Loucy (cell line): ENCODE results near the gene RING1.

Source experiments
- H2AFZ ChIP-seq: fragments of 200-600 bp; sonication (generic); 2 replicates; pipeline ENCODE4 v1.6.0; 2016; ENCODE audit warnings: antibody characterized with exemption, mild to moderate bottlenecking, low read length, moderate library complexity
- H3F3A ChIP-seq: fragments of 200-600 bp; 2 replicates; pipeline ENCODE4 v1.6.0; 2016; ENCODE audit warnings: antibody characterized with exemption, low read depth, mild to moderate bottlenecking
- H3K27me3 ChIP-seq: fragments of 200-600 bp; sonication (generic); 2 replicates; pipeline ENCODE4 v1.6.1; 2014; ENCODE audit warnings: low read length, mild to moderate bottlenecking; ENCODE audit not compliant: insufficient read depth, poor library complexity, severe bottlenecking
- H3K36me3 ChIP-seq: fragments of 200-600 bp; sonication (generic); 2 replicates; pipeline ENCODE4 v1.6.1; 2016; ENCODE audit warnings: low read length; ENCODE audit not compliant: insufficient read depth
- H3K4me1 ChIP-seq: fragments of 200-600 bp; sonication (generic); 2 replicates; pipeline ENCODE4 v1.5.1; 2014; ENCODE audit warnings: low read length, mild to moderate bottlenecking; ENCODE audit not compliant: insufficient read depth, poor library complexity, severe bottlenecking
- H3K4me2 ChIP-seq: fragments of 200-600 bp; sonication (generic); 2 replicates; pipeline ENCODE4 v1.6.0; 2014; ENCODE audit warnings: antibody characterized with exemption, low read length, low read depth, mild to moderate bottlenecking; ENCODE audit not compliant: poor library complexity, severe bottlenecking
- H3K4me3 ChIP-seq: fragments of 200-600 bp; sonication (generic); 2 replicates; pipeline ENCODE4 v1.5.1; 2014; ENCODE audit warnings: low read length, mild to moderate bottlenecking, mixed read lengths; ENCODE audit not compliant: poor library complexity, severe bottlenecking
- H3K79me2 ChIP-seq: fragments of 200-600 bp; sonication (generic); 2 replicates; pipeline ENCODE4 v1.6.1; 2014; ENCODE audit warnings: low read length; ENCODE audit not compliant: insufficient read depth
- H3K9ac ChIP-seq: fragments of 200-600 bp; sonication (generic); 2 replicates; pipeline ENCODE4 v1.6.0; 2014; ENCODE audit warnings: mild to moderate bottlenecking, low read depth, low read length, moderate library complexity; ENCODE audit not compliant: poor library complexity, severe bottlenecking
- H3K9me2 ChIP-seq: fragments of 200-600 bp; sonication (generic); replicated peaks from 2 replicates; pipeline ENCODE4 v1.6.1; 2016; ENCODE audit warnings: low read depth, low read length, mixed read lengths
- H3K9me3 ChIP-seq: fragments of 200-600 bp; sonication (generic); 2 replicates; pipeline ENCODE4 v1.6.1; 2014; ENCODE audit warnings: mild to moderate bottlenecking, antibody characterized with exemption, low read length, low read depth; ENCODE audit not compliant: insufficient read depth
- H4K20me1 ChIP-seq: fragments of 200-600 bp; sonication (generic); 2 replicates; pipeline ENCODE4 v1.6.0; 2014; ENCODE audit warnings: antibody characterized with exemption, low read length, mild to moderate bottlenecking; ENCODE audit not compliant: insufficient read depth, poor library complexity, severe bottlenecking
- EZH2phosphoT487 ChIP-seq: fragments of 200-600 bp; IDR thresholded peaks from 2 replicates; pipeline ENCODE4 v1.6.1; 2018; ENCODE audit warnings: antibody characterized with exemption, mild to moderate bottlenecking, moderate library complexity, borderline replicate concordance
- TF ChIP-seq, protein P1 (sequence below): fragments of 200-600 bp; sonication (generic); conservative IDR thresholded peaks from 2 replicates; pipeline ENCODE4 v1.5.1; 2014; ENCODE audit warnings: mild to moderate bottlenecking, antibody characterized with exemption, low read length

Gene RING1

GRCh38 chr6:33247977-33248642 is 39.8 kb downstream of the RING1 start:
- Histone ChIP-seq H3K4me2 (peak overlapping the region; percentile 99), H3K27me3 (no peaks in the 10 kb centered on the region), H4K20me1 (no peaks in the 10 kb centered on the region), H2AFZ (peak overlapping the region; percentile 91), H3K4me1 (peaks cover 22% of the 10 kb centered on the region), H3K9ac (peak overlapping the region; percentile 81), H3K79me2 (peaks cover 13% of the 10 kb centered on the region), H3K9me2 (no peaks in the 10 kb centered on the region), H3F3A (no peaks in the 10 kb centered on the region), H3K4me3 (peak overlapping the region; percentile 86), H3K36me3 (peaks cover 4% of the 10 kb centered on the region; the same call in 1 of the 2 replicates), H3K9me3 (no peaks in the 10 kb centered on the region)
- TF ChIP-seq, protein P1, sequence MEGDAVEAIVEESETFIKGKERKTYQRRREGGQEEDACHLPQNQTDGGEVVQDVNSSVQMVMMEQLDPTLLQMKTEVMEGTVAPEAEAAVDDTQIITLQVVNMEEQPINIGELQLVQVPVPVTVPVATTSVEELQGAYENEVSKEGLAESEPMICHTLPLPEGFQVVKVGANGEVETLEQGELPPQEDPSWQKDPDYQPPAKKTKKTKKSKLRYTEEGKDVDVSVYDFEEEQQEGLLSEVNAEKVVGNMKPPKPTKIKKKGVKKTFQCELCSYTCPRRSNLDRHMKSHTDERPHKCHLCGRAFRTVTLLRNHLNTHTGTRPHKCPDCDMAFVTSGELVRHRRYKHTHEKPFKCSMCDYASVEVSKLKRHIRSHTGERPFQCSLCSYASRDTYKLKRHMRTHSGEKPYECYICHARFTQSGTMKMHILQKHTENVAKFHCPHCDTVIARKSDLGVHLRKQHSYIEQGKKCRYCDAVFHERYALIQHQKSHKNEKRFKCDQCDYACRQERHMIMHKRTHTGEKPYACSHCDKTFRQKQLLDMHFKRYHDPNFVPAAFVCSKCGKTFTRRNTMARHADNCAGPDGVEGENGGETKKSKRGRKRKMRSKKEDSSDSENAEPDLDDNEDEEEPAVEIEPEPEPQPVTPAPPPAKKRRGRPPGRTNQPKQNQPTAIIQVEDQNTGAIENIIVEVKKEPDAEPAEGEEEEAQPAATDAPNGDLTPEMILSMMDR, result peak; percentile 81
- TF ChIP-seq EZH2phosphoT487, result no peak

GRCh38 chr6:33248643-33248931 is 40.3 kb downstream of the RING1 start:
- TF ChIP-seq, protein P1, result 0 out of 2 replicates have a peak, but pooled peaks have one; percentile 32
- TF ChIP-seq EZH2phosphoT487, result no peak
- Histone ChIP-seq H3K4me3 (peak overlapping the region; percentile 86), H3K9me3 (no peaks in the 10 kb centered on the region), H3K27me3 (no peaks in the 10 kb centered on the region), H3K4me2 (peak overlapping the region; percentile 99), H3K79me2 (peaks cover 13% of the 10 kb centered on the region), H2AFZ (peak overlapping the region; percentile 91), H3K9me2 (no peaks in the 10 kb centered on the region), H3F3A (no peaks in the 10 kb centered on the region), H4K20me1 (no peaks in the 10 kb centered on the region), H3K4me1 (peaks cover 22% of the 10 kb centered on the region), H3K9ac (peak overlapping the region; percentile 81), H3K36me3 (peaks cover 4% of the 10 kb centered on the region; the same call in 1 of the 2 replicates)

DNA sequence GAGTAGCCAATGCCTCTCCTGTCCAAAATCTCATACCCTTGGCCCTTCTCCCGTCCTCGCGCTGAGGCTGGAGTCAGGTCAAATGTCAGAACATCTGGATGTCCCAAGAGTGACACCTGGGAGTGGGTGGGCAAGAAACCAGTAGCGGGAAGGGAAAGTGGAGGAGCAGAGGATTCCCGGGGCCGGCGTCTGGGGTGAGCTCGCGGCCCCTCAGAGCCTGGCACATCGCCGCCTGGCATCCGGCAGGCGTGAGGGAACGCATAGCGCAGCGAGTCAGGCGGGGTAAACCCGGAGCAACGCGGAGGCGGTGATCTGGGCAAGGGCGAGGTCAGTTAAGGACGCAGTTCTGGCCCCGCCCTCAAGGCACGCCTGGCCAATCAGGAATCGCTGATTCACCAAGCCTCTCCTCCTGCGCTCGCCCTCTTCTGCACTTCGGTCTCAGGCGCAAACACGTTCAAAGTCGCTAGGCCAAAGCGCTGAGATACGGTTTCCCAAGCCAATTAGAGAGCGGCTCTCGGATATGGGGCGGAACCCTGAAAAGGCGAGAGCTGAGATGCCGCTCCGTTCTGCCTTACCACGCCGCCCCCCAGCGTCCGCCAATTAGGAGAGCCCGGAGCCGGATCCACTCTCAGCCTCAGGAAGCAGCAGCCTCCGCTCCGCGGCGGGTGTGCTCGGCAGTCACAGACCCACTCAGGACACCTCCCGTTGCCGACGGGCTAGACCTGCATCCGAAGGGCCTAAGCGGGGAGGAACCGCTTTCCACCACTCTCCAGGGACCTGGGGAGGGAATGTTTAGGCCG is 40.8 kb downstream of the RING1 start:
- H3K4me2 ChIP-seq, result peak overlapping the region; percentile 99

More for the DNA sequence above, 40.8 kb downstream of the RING1 start:
- Histone ChIP-seq H3K27me3 (no peaks in the 10 kb centered on the region), H2AFZ (peak overlapping the region; percentile 91), H4K20me1 (no peaks in the 10 kb centered on the region), H3K9me3 (no peaks in the 10 kb centered on the region), H3K4me1 (peaks cover 22% of the 10 kb centered on the region), H3K9ac (peak overlapping the region; percentile 94), H3K79me2 (peaks cover 13% of the 10 kb centered on the region), H3K36me3 (peaks cover 4% of the 10 kb centered on the region; the same call in 1 of the 2 replicates), H3K4me3 (peak overlapping the region; percentile 86), H3F3A (no peaks in the 10 kb centered on the region), H3K9me2 (no peaks in the 10 kb centered on the region)
- TF ChIP-seq, protein P1, result no peak
- no peak for TF ChIP-seq EZH2phosphoT487
